Stimulated activated naive CD8-positive, alpha-beta T cell treated with anti-CD3 and anti-CD28 coated beads, Interleukin-15, Interleukin-2, amounts not matched to agents 100 ng/mL and 50 ng/mL, for 24 hours (primary cell): ENCODE measurements around the gene FFAR1.

ENCODE experiments used
- H3K27ac Mint-ChIP-seq: one replicate; pipeline ENCODE4 v1.8.0; 2021; ENCODE audit warnings: mild to moderate bottlenecking, mixed read lengths
- H3K27me3 Mint-ChIP-seq: one replicate; pipeline ENCODE4 v1.8.0; 2021; ENCODE audit warnings: mixed read lengths
- H3K36me3 Mint-ChIP-seq: one replicate; pipeline ENCODE4 v1.8.0; 2021; ENCODE audit warnings: low read depth, mixed read lengths
- H3K4me1 Mint-ChIP-seq: one replicate; pipeline ENCODE4 v1.8.0; 2021; ENCODE audit warnings: low read depth, mixed read lengths
- H3K4me3 Mint-ChIP-seq: one replicate; pipeline ENCODE4 v1.8.0; 2021; ENCODE audit warnings: mild to moderate bottlenecking, mixed read lengths
- H3K9me3 Mint-ChIP-seq: one replicate; pipeline ENCODE4 v1.8.0; 2021; ENCODE audit warnings: mixed read lengths

The FFAR1 gene

DNA sequence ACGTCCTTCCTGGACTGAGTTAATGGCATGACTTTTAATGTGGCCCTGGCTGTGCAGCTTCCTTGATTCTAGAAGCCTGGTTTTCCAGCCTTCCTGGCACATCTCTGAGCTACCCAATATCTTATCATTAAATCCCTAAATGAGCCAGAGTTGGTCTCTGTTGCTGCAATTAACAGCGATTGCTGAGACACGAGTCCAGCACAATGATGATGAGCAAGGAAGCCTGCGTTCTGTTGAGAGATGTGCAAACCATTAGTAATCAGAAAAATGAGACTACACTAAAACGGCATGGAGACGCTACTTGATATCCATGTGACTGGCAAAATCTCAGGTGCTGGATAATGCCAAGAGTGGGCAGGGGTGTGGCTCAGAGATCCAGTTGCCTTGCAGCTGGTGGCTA is 49.4 kb downstream of the FFAR1 start:
- Mint-ChIP-seq H3K27me3 (peaks cover 4% of the 10 kb centered on the region), H3K4me3 (no peak overlapping the region), H3K9me3 (no peaks in the 10 kb centered on the region), H3K36me3 (no peaks in the 10 kb centered on the region), H3K4me1 (no peaks in the 10 kb centered on the region), H3K27ac (no peak overlapping the region)
